Prostate gland (tissue), 2 donors: Measurements from ENCODE around the gene RHAG.

Experiments used
- POLR2A ChIP-seq: fragments of 450-650 bp; IDR thresholded peaks from one replicate; pipeline ENCODE4 v1.6.1; 2016; ENCODE audit warnings: antibody characterized with exemption, mild to moderate bottlenecking
- POLR2AphosphoS5 ChIP-seq: sonication (generic); formaldehyde crosslinking; IDR thresholded peaks from one replicate; pipeline ENCODE4 v1.6.1; 2017; ENCODE audit warnings: antibody characterized with exemption
- TF ChIP-seq, protein P1 (sequence below), 4 experiments: fragments of 200-600 bp in 2 of 4; fragments of 450-650 bp in 2 of 4; sonication (generic) in 2 of 4; IDR thresholded peaks; 1 replicate in 3 of 4; 2 replicates in 1 of 4; pipeline ENCODE4 v1.5.1; 2016 to 2019; ENCODE audit warnings: antibody characterized with exemption in 4 of 4, mild to moderate bottlenecking in 2 of 4, moderate library complexity in 2 of 4

DNA sequence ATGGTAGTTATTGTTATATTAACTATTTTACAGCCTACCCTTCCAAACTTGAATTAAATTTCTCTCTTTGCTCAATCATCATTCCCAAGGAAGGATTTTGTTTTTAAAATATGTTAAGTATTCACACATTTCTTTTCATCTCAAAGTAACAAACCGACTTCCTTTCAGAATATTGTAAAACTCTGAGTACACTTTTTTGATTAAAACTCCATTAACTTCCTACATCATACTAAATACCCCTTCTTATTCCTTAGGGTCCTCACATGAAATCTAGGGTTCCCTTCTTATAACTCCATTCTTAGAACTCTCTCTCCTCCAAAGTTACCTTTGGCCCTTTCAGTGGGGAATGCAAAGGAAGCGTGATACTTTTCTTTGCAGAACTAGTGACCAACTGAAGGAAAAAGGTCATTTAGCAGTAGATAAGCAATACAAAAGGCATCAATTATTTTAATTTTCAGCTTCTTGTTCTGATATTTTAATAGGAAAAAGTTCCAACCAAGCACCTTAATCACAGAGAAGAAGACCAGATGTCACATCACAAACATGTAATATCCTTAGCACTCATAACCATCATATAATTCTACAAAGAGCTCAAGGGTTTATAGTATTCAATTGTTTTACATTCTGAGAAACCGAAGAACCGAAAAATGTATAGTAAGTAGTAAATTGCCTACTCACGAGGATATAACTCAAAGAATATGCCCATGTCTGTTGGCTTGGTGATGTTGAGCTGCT, 494 bp downstream of the RHAG start:
- TF ChIP-seq POLR2A (no peak), POLR2AphosphoS5 (no peak)
- TF ChIP-seq, protein P1, sequence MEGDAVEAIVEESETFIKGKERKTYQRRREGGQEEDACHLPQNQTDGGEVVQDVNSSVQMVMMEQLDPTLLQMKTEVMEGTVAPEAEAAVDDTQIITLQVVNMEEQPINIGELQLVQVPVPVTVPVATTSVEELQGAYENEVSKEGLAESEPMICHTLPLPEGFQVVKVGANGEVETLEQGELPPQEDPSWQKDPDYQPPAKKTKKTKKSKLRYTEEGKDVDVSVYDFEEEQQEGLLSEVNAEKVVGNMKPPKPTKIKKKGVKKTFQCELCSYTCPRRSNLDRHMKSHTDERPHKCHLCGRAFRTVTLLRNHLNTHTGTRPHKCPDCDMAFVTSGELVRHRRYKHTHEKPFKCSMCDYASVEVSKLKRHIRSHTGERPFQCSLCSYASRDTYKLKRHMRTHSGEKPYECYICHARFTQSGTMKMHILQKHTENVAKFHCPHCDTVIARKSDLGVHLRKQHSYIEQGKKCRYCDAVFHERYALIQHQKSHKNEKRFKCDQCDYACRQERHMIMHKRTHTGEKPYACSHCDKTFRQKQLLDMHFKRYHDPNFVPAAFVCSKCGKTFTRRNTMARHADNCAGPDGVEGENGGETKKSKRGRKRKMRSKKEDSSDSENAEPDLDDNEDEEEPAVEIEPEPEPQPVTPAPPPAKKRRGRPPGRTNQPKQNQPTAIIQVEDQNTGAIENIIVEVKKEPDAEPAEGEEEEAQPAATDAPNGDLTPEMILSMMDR (IDR thresholded peaks at IDR 0.05): no peak
